Lung (tissue), 12 donors: ENCODE measurements around the gene C20orf173. TPM values are rescaled to one million over a fixed set of nuclear protein-coding genes. Genes with fewer than 3 reads are reported as not detected.

Source experiments
- ATAC-seq: fragments of 200-7000 bp; cut with Tn5 transposase; one replicate; pipeline ENCODE4 v1.9.1; 2020; ENCODE audit warnings: moderate number of reproducible peaks; ENCODE audit not compliant: insufficient read depth, low FRiP score
- DNase-seq, 3 donors: peaks; one replicate each; pipeline ENCODE4 v3.0.0-alpha.2; 2013 to 2017
- H3K27ac ChIP-seq, 2 donors: one replicate each; pipeline ENCODE4 v1.5.1; 2013; ENCODE audit warnings: mild to moderate bottlenecking in 2 of 2, moderate library complexity in 2 of 2, control low read depth in 1 of 2, inconsistent platforms in 1 of 2, low read depth in 1 of 2, low read length in 1 of 2
- H3K27me3 ChIP-seq, 3 donors: one replicate each; pipeline ENCODE4 v1.5.1; 2013; ENCODE audit warnings: low read length in 2 of 3; ENCODE audit not compliant: control insufficient read depth in 3 of 3, insufficient read depth in 3 of 3
- H3K36me3 ChIP-seq, 4 donors: one replicate each; pipeline ENCODE4 v1.5.1; 2013; ENCODE audit warnings: low read length in 4 of 4, mild to moderate bottlenecking in 1 of 4, moderate library complexity in 1 of 4; ENCODE audit not compliant: control insufficient read depth in 4 of 4, insufficient read depth in 4 of 4
- H3K4me1 ChIP-seq, 5 donors: one replicate each; pipeline ENCODE4 v1.5.1; 2013; ENCODE audit warnings: low read length in 5 of 5, mild to moderate bottlenecking in 2 of 5, moderate library complexity in 1 of 5; ENCODE audit not compliant: control insufficient read depth in 5 of 5, insufficient read depth in 5 of 5
- H3K4me3 ChIP-seq: one replicate; pipeline ENCODE4 v1.5.1; 2013; ENCODE audit warnings: mild to moderate bottlenecking, control low read depth, moderate library complexity
- H3K9ac ChIP-seq, 2 donors: one replicate each; pipeline ENCODE4 v1.5.1; 2013; ENCODE audit warnings: low read length in 2 of 2, control low read depth in 1 of 2; ENCODE audit not compliant: insufficient read depth in 1 of 2
- H3K9me3 ChIP-seq, 4 donors: one replicate each; pipeline ENCODE4 v1.5.1; 2013; ENCODE audit warnings: low read length in 3 of 4, mild to moderate bottlenecking in 1 of 4, moderate library complexity in 1 of 4; ENCODE audit not compliant: control insufficient read depth in 4 of 4, insufficient read depth in 3 of 4
- CTCF ChIP-seq: IDR thresholded peaks from 2 replicates; pipeline ENCODE4 v1.5.1; 2012; ENCODE audit warnings: mild to moderate bottlenecking; ENCODE audit errors: control extremely low read depth, extremely low read depth
- WGBS, 2 donors: extraction: QIAGEN DNeasy Blood & Tissue Kit; methylation state at CpG; one replicate each; pipeline ENCODE4 v1.1.7; 2013; 5-methylcytosine and 5-hydroxymethylcytosine counted together
- polyA plus RNA-seq, 2 donors: library from polyadenylated mRNA; stranded (reverse); fragments of 200-250 nt; gene quantifications; one replicate each; pipeline ENCODE4 v1.2.1, GENCODE V29; 2013
- total RNA-seq, 2 donors: library from RNA; depleted of rRNA in 1 of 2; stranded (reverse); fragments of >200 nt in 1 of 2; gene quantifications; one replicate each; pipeline ENCODE4 v1.2.1, GENCODE V29; 2014 to 2021
- donor health status: control.
- donor health status: control.
- donor health status: Bipolar disorder and iron deficiency.
- donor health status: healthy.
- donor health status: DM: yes; HTN: yes; CAD: no.

The C20orf173 gene
- total and polyA plus RNA-seq, 4 donors, result not detected

GRCh38 chr20:35564905-35565304 is 35.5 kb upstream of the C20orf173 start:
- Histone ChIP-seq H3K9ac (no peak overlapping the region), H3K27me3 (no peaks in the 10 kb centered on the region), H3K27ac (no peak overlapping the region), H3K36me3 (no peaks in the 10 kb centered on the region), H3K4me3 (no peak overlapping the region), H3K4me1 (peaks cover 0 to 4% (median 0%) of the 10 kb centered on the region in 5 donors), H3K9me3 (no peaks in the 10 kb centered on the region)
- ATAC-seq (no peak), DNase-seq (no peak)
- WGBS, 2 donors, result 91 to 97% methylated on average over 7 of the region's 7 CpGs
- TF ChIP-seq CTCF, result no peak

GRCh38 chr20:35563834-35564233 is 34.4 kb upstream of the C20orf173 start:
- no peak for TF ChIP-seq CTCF

GRCh38 chr20:35562541-35563110 is 33.2 kb upstream of the C20orf173 start:
- DNase-seq, result no peak
- ATAC-seq, result no peak
- H3K9ac ChIP-seq, result no peak overlapping the region

More at GRCh38 chr20:35563834-35564233, 34.4 kb upstream of the C20orf173 start:
- ATAC-seq (no peak), DNase-seq (no peak)
- H3K27ac ChIP-seq, result no peak overlapping the region
- no peak overlapping the region for H3K4me3 ChIP-seq
- no peak overlapping the region for H3K9ac ChIP-seq
- no peaks in the 10 kb centered on the region for H3K27me3 ChIP-seq
- H3K4me1 ChIP-seq, result peaks cover 0 to 8% (median 0%) of the 10 kb centered on the region in 5 donors
- H3K36me3 ChIP-seq, result peaks cover 0 to 3% (median 0%) of the 10 kb centered on the region in 4 donors
- H3K9me3 ChIP-seq, result no peaks in the 10 kb centered on the region
- 89 to 94% methylated on average over 10 of the region's 10 CpGs for WGBS, 2 donors

More at GRCh38 chr20:35562541-35563110, 33.2 kb upstream of the C20orf173 start:
- H3K27ac ChIP-seq, result no peak overlapping the region
- H3K9me3 ChIP-seq, result no peaks in the 10 kb centered on the region
- H3K4me1 ChIP-seq, result peaks cover 0 to 8% (median 0%) of the 10 kb centered on the region in 5 donors
- TF ChIP-seq CTCF, result no peak
- peaks cover 0 to 10% (median 0%) of the 10 kb centered on the region in 4 donors for H3K36me3 ChIP-seq
- WGBS, 2 donors, result 79 to 88% methylated on average over 8 to 10 of the region's 10 CpGs
- H3K27me3 ChIP-seq, result no peaks in the 10 kb centered on the region
- H3K4me3 ChIP-seq, result no peak overlapping the region
